ENCODE measurements around the gene LPXN. TPM values are rescaled to one million over a fixed set of nuclear protein-coding genes. Genes with fewer than 3 reads are reported as not detected.

Gene LPXN
- total and polyA plus RNA-seq, 10 of the 15 experiments (the other 5 are each of a cell fraction or from before 2014, with no cell fraction given), result 131 to 349 (median 201) TPM

DNA sequence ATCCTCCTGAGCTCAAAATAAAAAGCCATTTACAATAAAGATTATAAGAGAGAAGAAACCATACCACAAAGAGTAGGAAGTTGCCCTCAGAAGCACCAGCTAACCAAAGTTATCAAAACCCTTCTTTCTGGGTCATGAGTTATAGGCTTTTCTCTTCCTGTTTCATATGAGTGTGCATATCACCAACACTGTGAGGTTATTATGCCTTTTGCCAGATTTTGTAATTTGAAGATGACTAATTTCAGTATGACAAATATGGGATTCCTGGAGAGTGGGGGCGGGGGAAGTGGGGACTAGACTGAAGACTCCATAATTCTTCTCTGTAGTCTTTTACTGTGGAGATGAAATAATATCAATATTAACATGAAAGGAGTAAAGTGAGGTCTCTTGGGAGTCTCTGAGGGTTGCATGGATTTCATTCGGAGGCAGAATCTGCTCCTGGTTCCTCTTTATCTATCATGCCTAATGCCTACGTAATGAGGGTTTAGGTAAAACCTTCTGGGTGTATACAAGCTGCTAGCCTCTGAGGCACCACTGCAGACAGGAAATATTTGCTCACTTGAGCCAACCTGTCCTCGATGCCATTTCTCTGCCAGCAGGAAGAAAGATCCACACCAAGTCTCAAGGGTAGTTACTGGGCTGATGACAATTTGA is 2.1 kb downstream of the LPXN start (continued):
- 0 out of 2 replicates have a peak, but pooled peaks have one; percentile 18 for TF ChIP-seq RB1 (IDR thresholded peaks at IDR 0.05; ENCODE audit: borderline replicate concordance)
- TF ChIP-seq STAT3 (IDR thresholded peaks at IDR 0.05; ENCODE audit: low read depth, low read length), result peak; percentile 79; the same call in 1 of the 2 replicates
- TF ChIP-seq SP1 (IDR thresholded peaks at IDR 0.05; ENCODE audit: low read depth, low read length), result no peak
- no peak for TF ChIP-seq KLF5 (IDR thresholded peaks at IDR 0.05; ENCODE audit: partially characterized antibody)
- TF ChIP-seq ZZZ3 (IDR thresholded peaks at IDR 0.05; ENCODE audit: control insufficient read depth, insufficient read length, low read depth), result no peak
- TF ChIP-seq ZSCAN29 (IDR thresholded peaks at IDR 0.05), result no peak
- no peak; the same call in 1 of the 2 replicates for TF ChIP-seq MTA3 (IDR thresholded peaks at IDR 0.05; ENCODE audit: borderline replicate concordance, low read length)
- TF ChIP-seq SUZ12 (IDR thresholded peaks at IDR 0.05; ENCODE audit: unreplicated experiment), result no peak
- TF ChIP-seq, protein P1, sequence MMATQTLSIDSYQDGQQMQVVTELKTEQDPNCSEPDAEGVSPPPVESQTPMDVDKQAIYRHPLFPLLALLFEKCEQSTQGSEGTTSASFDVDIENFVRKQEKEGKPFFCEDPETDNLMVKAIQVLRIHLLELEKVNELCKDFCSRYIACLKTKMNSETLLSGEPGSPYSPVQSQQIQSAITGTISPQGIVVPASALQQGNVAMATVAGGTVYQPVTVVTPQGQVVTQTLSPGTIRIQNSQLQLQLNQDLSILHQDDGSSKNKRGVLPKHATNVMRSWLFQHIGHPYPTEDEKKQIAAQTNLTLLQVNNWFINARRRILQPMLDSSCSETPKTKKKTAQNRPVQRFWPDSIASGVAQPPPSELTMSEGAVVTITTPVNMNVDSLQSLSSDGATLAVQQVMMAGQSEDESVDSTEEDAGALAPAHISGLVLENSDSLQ (IDR thresholded peaks at IDR 0.05), result no peak
- TF ChIP-seq CEBPB (IDR thresholded peaks at IDR 0.05; ENCODE audit: borderline replicate concordance in 1 of 2, low read depth in 2 of 2, low read length in 2 of 2), result peak in 1 of 2 experiments; percentile 49; a peak in 1 of 4 replicates
- TF ChIP-seq, protein P2, sequence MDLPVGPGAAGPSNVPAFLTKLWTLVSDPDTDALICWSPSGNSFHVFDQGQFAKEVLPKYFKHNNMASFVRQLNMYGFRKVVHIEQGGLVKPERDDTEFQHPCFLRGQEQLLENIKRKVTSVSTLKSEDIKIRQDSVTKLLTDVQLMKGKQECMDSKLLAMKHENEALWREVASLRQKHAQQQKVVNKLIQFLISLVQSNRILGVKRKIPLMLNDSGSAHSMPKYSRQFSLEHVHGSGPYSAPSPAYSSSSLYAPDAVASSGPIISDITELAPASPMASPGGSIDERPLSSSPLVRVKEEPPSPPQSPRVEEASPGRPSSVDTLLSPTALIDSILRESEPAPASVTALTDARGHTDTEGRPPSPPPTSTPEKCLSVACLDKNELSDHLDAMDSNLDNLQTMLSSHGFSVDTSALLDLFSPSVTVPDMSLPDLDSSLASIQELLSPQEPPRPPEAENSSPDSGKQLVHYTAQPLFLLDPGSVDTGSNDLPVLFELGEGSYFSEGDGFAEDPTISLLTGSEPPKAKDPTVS (IDR thresholded peaks at IDR 0.05; ENCODE audit: low read depth, low read length), result no peak
- TF ChIP-seq RFX5 (IDR thresholded peaks at IDR 0.05; ENCODE audit: low read depth, low read length), result no peak
- peak; percentile 93 for TF ChIP-seq JUNB (IDR thresholded peaks at IDR 0.05)
- TF ChIP-seq, protein P3, sequence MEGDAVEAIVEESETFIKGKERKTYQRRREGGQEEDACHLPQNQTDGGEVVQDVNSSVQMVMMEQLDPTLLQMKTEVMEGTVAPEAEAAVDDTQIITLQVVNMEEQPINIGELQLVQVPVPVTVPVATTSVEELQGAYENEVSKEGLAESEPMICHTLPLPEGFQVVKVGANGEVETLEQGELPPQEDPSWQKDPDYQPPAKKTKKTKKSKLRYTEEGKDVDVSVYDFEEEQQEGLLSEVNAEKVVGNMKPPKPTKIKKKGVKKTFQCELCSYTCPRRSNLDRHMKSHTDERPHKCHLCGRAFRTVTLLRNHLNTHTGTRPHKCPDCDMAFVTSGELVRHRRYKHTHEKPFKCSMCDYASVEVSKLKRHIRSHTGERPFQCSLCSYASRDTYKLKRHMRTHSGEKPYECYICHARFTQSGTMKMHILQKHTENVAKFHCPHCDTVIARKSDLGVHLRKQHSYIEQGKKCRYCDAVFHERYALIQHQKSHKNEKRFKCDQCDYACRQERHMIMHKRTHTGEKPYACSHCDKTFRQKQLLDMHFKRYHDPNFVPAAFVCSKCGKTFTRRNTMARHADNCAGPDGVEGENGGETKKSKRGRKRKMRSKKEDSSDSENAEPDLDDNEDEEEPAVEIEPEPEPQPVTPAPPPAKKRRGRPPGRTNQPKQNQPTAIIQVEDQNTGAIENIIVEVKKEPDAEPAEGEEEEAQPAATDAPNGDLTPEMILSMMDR (IDR thresholded peaks at IDR 0.05 in 2 of 3, conservative IDR thresholded peaks at IDR 0.05 in 1 of 3; ENCODE audit: control insufficient read depth in 2 of 3, extremely low read depth in 1 of 3, insufficient read depth in 1 of 3, low read depth in 3 of 3, low read length in 3 of 3), result no peak
- no peak for TF ChIP-seq EGR1 (IDR thresholded peaks at IDR 0.05; ENCODE audit: borderline replicate concordance in 1 of 2, low read depth in 2 of 2, low read length in 2 of 2)
- TF ChIP-seq RAD51 (IDR thresholded peaks at IDR 0.05), result no peak
- TF ChIP-seq GATAD2B (conservative IDR thresholded peaks at IDR 0.05; ENCODE audit: low read depth), result peak; percentile 57
- TF ChIP-seq, protein P4, sequence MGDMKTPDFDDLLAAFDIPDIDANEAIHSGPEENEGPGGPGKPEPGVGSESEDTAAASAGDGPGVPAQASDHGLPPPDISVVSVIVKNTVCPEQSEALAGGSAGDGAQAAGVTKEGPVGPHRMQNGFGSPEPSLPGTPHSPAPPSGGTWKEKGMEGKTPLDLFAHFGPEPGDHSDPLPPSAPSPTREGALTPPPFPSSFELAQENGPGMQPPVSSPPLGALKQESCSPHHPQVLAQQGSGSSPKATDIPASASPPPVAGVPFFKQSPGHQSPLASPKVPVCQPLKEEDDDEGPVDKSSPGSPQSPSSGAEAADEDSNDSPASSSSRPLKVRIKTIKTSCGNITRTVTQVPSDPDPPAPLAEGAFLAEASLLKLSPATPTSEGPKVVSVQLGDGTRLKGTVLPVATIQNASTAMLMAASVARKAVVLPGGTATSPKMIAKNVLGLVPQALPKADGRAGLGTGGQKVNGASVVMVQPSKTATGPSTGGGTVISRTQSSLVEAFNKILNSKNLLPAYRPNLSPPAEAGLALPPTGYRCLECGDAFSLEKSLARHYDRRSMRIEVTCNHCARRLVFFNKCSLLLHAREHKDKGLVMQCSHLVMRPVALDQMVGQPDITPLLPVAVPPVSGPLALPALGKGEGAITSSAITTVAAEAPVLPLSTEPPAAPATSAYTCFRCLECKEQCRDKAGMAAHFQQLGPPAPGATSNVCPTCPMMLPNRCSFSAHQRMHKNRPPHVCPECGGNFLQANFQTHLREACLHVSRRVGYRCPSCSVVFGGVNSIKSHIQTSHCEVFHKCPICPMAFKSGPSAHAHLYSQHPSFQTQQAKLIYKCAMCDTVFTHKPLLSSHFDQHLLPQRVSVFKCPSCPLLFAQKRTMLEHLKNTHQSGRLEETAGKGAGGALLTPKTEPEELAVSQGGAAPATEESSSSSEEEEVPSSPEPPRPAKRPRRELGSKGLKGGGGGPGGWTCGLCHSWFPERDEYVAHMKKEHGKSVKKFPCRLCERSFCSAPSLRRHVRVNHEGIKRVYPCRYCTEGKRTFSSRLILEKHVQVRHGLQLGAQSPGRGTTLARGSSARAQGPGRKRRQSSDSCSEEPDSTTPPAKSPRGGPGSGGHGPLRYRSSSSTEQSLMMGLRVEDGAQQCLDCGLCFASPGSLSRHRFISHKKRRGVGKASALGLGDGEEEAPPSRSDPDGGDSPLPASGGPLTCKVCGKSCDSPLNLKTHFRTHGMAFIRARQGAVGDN (IDR thresholded peaks at IDR 0.05), result no peak; the same call in 1 of the 2 replicates
- no peak for TF ChIP-seq TARDBP (IDR thresholded peaks at IDR 0.05; ENCODE audit: borderline replicate concordance)
- TF ChIP-seq WRNIP1 (IDR thresholded peaks at IDR 0.05; ENCODE audit: borderline replicate concordance, low read depth, low read length), result no peak
- TF ChIP-seq MXI1 (IDR thresholded peaks at IDR 0.05; ENCODE audit: low read depth, low read length), result peak; percentile 68
- TF ChIP-seq NFYB (IDR thresholded peaks at IDR 0.05; ENCODE audit: insufficient read depth, low read depth, low read length), result no peak

Data from GM12878 (cell line).